ENCODE measurements around the gene FPR1. TPM values are rescaled to one million over a fixed set of nuclear protein-coding genes. Genes with fewer than 3 reads are reported as not detected.

Gene FPR1
- total and polyA plus RNA-seq, 2 of the 8 experiments (the other 6 are each of a cell fraction or from before 2014, with no cell fraction given): 0.11 TPM; not detected in 1

- TF ChIP-seq CHD7 (IDR thresholded peaks at IDR 0.05; ENCODE audit: insufficient replicate concordance, low read length) (no peak), TCF12 (IDR thresholded peaks at IDR 0.05; ENCODE audit: low read depth, low read length) (no peak), NRF1 (IDR thresholded peaks at IDR 0.05; ENCODE audit: low read depth, low read length) (no peak), SP1 (IDR thresholded peaks at IDR 0.05; ENCODE audit: low read depth, low read length) (peak; percentile 39; the same call in 1 of the 2 replicates), POLR2AphosphoS5 (IDR thresholded peaks at IDR 0.05; ENCODE audit: low read depth, low read length) (peak; percentile 74), TBP (IDR thresholded peaks at IDR 0.05; ENCODE audit: low read depth, low read length) (peak; percentile 61; the same call in 1 of the 2 replicates), MAX (IDR thresholded peaks at IDR 0.05) (no peak; the same call in 1 of the 2 replicates), SP2 (IDR thresholded peaks at IDR 0.05; ENCODE audit: low read length) (no peak)
These were observed 47.8 kb downstream of the FPR1 start (continued) for GRCh38 chr19:51703575-51704515.
